NCI-H1436 treated with DMSO at 0.1 percent for 48 hours (cell line): ENCODE results near the gene IQCC.
"Not testable (repeated sequence)": the region's sequence is repeated elsewhere in the genome, so short reads cannot be mapped to it uniquely, and the experiment has no call there.

Experiments
- DNase-seq: peaks from one replicate; lab custom pipeline; 2025; lab: John Stamatoyannopoulos, UW

Gene IQCC

GRCh38 chr1:32205401-32206370 is at the start of gene IQCC:
TSS of gene IQCC (plus strand) at chr1:32205671. CDS start at chr1:32205682, 11 bp downstream.
- DNase-seq: peak; percentile 37

- no peak for DNase-seq
These were observed 46.3 kb upstream of the IQCC start for GRCh38 chr1:32159189-32159588.

- DNase-seq: no peak
These were observed 42.1 kb upstream of the IQCC start for GRCh38 chr1:32163405-32163804.

- DNase-seq: not testable (repeated sequence)
These were observed 39.8 kb upstream of the IQCC start for GRCh38 chr1:32165633-32166032.

GRCh38 chr1:32170991-32171390 is 34.5 kb upstream of the IQCC start:
- DNase-seq: no peak

GRCh38 chr1:32172621-32173245 is 32.7 kb upstream of the IQCC start:
- DNase-seq: no peak

- no peak for DNase-seq
These were observed 26.9 kb upstream of the IQCC start for GRCh38 chr1:32178380-32179192.

- DNase-seq: no peak
These were observed 26.4 kb upstream of the IQCC start for GRCh38 chr1:32179193-32179442.

GRCh38 chr1:32179443-32180185 is 25.9 kb upstream of the IQCC start, which contains the start of gene TXLNA:
TSS of gene TXLNA (plus strand) at chr1:32179675. CDS start at chr1:32180346, 671 bp downstream.
- peak; percentile 35 for DNase-seq

GRCh38 chr1:32180186-32181060 is 25.0 kb upstream of the IQCC start:
- DNase-seq: no peak

GRCh38 chr1:32181065-32181464 is 24.4 kb upstream of the IQCC start:
- DNase-seq: no peak

- DNase-seq: no peak
These were observed 23.9 kb upstream of the IQCC start for GRCh38 chr1:32181563-32181962.

GRCh38 chr1:32182060-32182459 is 23.4 kb upstream of the IQCC start:
- DNase-seq: no peak

GRCh38 chr1:32184650-32185049 is 20.8 kb upstream of the IQCC start:
- no peak for DNase-seq

GRCh38 chr1:32186077-32186476 is 19.4 kb upstream of the IQCC start:
- DNase-seq: no peak

- DNase-seq: no peak
These were observed 19.0 kb upstream of the IQCC start for GRCh38 chr1:32186491-32186890.

- no peak for DNase-seq
These were observed 17.6 kb upstream of the IQCC start for GRCh38 chr1:32187850-32188249.

- DNase-seq: no peak
These were observed 13.1 kb upstream of the IQCC start for GRCh38 chr1:32192220-32192948.

GRCh38 chr1:32194984-32195383 is 10.5 kb upstream of the IQCC start:
- DNase-seq: no peak

GRCh38 chr1:32195531-32195930 is 9.9 kb upstream of the IQCC start:
- no peak for DNase-seq
